Lower leg skin (tissue), 4 donors: Measurements from ENCODE around the gene ZNF398. TPM values are rescaled to one million over a fixed set of nuclear protein-coding genes. Genes with fewer than 3 reads are reported as not detected.

ENCODE experiments used
- DNase-seq, 2 donors: peaks; one replicate each; pipeline ENCODE4 v3.0.0-alpha.2; 2019; ENCODE audit warnings: low spot score in 2 of 2
- H3K4me3 ChIP-seq: fragments of 200-600 bp; sonication (generic); 2 replicates; pipeline ENCODE4 v1.5.1; 2017; ENCODE audit warnings: mild to moderate bottlenecking, low read depth; ENCODE audit not compliant: poor library complexity, severe bottlenecking
- POLR2A ChIP-seq, 2 donors: fragments of 450-650 bp; IDR thresholded peaks; one replicate each; pipeline ENCODE4 v1.6.1; 2016 to 2017; ENCODE audit warnings: antibody characterized with exemption in 2 of 2, mild to moderate bottlenecking in 1 of 2, moderate library complexity in 1 of 2
- WGBS, 2 donors: methylation state at CpG; one replicate each; pipeline ENCODE4 v1.1.5; 2018; 5-methylcytosine and 5-hydroxymethylcytosine counted together
- intact Hi-C: fragments of 100-400 bp; cut with DNase I; formaldehyde crosslinking; loops from one replicate; pipeline ENCODE4 v1.15.0; 2023; ENCODE audit warnings: low total_unique reads
- total RNA-seq, 4 donors: library from RNA; depleted of rRNA; stranded (reverse); fragments of >200 nt; gene quantifications; one replicate each; pipeline ENCODE4 v1.1.0, GENCODE V29; 2016
- TF ChIP-seq, protein P1 (sequence below), 3 donors: fragments of 450-650 bp; IDR thresholded peaks; one replicate each; pipeline ENCODE4 v1.5.1; 2016; ENCODE audit warnings: antibody characterized with exemption in 3 of 3, mild to moderate bottlenecking in 3 of 3, moderate library complexity in 2 of 3

The ZNF398 gene
- total RNA-seq, 4 donors from 2014 or later: 20.9 to 47.8 (median 30.4) TPM

DNA sequence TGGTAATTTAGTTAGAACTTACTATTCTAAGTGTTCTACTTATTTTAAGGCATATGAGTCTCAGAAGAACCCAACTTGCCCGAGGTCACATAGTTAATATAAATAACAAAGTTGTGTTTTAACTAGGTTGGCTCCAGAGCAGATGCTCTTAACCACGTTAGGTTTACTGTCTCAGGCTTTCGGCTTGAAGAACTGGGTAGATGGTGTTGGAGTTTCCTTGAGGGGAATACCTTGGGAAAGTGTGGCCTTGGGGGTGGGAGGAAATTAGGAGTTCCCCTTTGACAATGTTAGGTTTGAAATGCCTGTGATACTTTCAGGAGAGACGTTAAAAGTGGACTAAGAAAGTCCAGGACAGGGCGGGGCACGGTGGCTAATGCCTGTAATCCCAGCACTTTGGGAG lies 9.6 kb downstream of the ZNF398 start:
- H3K4me3 ChIP-seq: no peak overlapping the region
- no peak for TF ChIP-seq POLR2A (IDR thresholded peaks at IDR 0.05)
- TF ChIP-seq, protein P1, sequence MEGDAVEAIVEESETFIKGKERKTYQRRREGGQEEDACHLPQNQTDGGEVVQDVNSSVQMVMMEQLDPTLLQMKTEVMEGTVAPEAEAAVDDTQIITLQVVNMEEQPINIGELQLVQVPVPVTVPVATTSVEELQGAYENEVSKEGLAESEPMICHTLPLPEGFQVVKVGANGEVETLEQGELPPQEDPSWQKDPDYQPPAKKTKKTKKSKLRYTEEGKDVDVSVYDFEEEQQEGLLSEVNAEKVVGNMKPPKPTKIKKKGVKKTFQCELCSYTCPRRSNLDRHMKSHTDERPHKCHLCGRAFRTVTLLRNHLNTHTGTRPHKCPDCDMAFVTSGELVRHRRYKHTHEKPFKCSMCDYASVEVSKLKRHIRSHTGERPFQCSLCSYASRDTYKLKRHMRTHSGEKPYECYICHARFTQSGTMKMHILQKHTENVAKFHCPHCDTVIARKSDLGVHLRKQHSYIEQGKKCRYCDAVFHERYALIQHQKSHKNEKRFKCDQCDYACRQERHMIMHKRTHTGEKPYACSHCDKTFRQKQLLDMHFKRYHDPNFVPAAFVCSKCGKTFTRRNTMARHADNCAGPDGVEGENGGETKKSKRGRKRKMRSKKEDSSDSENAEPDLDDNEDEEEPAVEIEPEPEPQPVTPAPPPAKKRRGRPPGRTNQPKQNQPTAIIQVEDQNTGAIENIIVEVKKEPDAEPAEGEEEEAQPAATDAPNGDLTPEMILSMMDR (IDR thresholded peaks at IDR 0.05): no peak
- intact Hi-C loops: no loop called here
- DNase-seq: no peak
- 87 to 92% methylated on average over 6 of the region's 6 CpGs for WGBS, 2 donors

DNA sequence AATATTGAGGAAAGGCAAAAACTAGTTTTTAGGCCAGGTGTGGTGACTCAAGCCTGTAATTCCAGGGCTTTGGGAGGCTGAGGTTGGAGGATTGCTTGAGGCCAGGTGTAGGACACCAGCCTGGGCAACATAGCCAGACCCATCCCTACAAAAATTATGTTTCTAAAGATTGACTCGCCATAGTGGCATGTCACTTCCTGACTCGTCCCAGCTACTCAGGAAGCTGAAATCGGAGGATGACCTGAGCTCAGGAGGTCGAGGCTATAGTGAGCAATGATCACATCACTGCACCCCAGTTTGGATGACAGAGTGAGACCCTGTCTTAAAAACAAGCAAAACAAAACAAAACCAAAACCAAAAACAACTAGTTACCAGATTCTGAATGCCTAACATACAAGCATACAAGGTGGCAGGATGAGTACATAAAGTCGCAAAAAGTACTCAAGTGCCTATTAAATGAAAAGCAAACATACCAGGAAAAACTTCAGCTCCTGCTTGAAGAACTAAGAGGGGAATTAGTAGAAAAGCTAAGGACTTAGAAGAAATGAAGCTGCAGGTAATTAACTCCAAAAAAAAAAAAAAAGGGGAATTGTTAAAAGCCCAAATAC lies 14.1 kb downstream of the ZNF398 start:
- TF ChIP-seq, protein P1 (IDR thresholded peaks at IDR 0.05): no peak
- TF ChIP-seq POLR2A (IDR thresholded peaks at IDR 0.05): no peak
- intact Hi-C loops: no loop called here
- WGBS, 2 donors: 70 to 74% methylated on average over 5 of the region's 5 CpGs
- no peak overlapping the region for H3K4me3 ChIP-seq
- DNase-seq: no peak

DNA sequence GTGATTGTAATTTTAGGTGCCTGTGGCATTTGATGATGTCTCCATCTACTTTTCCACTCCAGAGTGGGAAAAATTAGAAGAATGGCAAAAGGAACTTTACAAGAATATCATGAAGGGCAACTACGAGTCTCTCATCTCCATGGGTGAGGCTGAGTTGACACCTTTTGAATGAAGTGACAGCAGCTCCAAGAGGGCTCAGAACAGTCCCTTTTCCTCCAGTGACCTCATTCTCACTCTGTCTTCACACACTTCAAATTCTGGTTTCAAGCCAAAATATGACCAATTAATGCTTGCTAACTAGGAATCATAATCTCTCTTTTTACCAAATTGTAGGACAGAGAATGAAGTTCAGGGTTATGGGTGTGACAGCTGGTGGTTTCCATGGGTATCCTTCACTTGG lies 18.9 kb downstream of the ZNF398 start:
- no peak overlapping the region for H3K4me3 ChIP-seq
- intact Hi-C loops: no loop called here
- WGBS, 2 donors: 55 to 66% methylated on average over 1 of the region's 1 CpG
- no peak for DNase-seq
- no peak for TF ChIP-seq POLR2A (IDR thresholded peaks at IDR 0.05)
- TF ChIP-seq, protein P1 (IDR thresholded peaks at IDR 0.05): no peak

DNA sequence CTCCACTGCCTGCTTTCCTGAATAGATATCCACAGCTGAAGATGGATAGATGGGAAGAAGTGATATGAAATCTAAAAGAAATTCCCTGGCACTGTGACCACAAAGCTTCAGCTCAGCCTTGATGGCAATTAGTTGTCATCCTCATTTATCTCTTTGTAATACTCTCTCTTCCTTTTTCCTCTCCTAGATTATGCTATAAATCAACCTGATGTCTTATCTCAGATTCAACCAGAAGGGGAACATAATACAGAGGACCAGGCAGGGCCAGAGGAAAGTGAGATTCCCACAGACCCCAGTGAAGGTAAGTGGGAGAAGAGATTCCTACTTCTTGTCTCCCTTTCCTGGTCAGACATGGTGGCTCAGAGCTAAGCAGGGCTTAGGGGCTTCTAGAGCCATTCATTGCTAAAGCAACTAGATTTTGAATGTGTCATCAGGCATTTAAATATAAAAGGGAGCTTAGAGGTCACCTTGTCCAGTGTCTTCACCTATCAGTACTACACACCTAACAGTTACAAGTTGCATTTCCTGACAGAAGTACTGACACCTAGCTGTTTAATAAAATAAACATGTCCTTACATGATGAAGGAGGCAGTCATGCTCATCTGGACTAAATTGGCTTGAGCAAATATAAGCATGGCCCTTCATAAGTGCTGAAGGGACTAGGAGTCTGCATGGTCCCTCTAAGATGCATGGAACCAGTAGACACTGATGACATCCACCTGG lies 19.5 kb downstream of the ZNF398 start:
- intact Hi-C loops: no loop called here
- no peak for DNase-seq
- TF ChIP-seq, protein P1 (IDR thresholded peaks at IDR 0.05): no peak
- TF ChIP-seq POLR2A (IDR thresholded peaks at IDR 0.05): no peak
- no peak overlapping the region for H3K4me3 ChIP-seq

DNA sequence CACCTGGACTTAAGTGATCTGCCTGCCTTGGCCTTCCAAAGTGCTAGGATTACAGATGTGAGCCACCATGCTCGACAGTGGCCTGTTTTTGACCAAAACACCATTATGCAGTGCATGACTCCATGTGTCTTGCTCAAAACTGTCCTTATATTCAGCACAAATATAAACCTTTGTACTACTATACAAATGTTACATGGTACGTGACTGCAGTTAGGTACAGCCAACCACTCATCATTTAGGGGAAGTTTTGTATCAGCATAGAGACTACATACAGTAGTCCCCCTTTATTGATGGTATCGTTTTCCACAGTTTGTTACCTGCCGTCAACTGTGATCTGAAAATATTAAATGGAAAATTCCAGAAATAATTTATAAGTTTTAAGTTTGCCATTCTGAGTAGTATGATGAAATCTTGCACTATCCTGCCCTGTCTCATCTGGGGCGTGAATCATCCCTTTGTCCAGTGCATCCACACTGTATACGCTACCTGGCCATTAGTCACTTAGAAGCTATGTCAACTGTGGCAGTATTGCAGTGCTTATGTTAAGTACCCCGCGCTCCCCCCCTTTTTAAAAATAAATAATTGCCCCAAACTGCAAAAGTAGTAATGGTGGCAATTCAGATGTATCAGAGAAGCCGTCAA lies 24.8 kb downstream of the ZNF398 start:
- intact Hi-C loops: no loop called here
- no peak for DNase-seq
- TF ChIP-seq, protein P1 (IDR thresholded peaks at IDR 0.05): no peak
- TF ChIP-seq POLR2A (IDR thresholded peaks at IDR 0.05): no peak
- H3K4me3 ChIP-seq: no peak overlapping the region
- 84 to 85% methylated on average over 9 of the region's 9 CpGs for WGBS, 2 donors
